CMK (cell line): ENCODE data around the gene DTD1.
A peak's percentile ranks its signal among the peaks of the same experiment; 100 is the strongest.

Experiments
- DNase-seq: peaks from one replicate; pipeline ENCODE4 v3.0.0-alpha.2; 2010; ENCODE audit warnings: low read depth

DTD1 gene

GRCh38 chr20:18793625-18794427 is 206.0 kb downstream of the DTD1 start:
- DNase-seq = peak; percentile 64

DNA sequence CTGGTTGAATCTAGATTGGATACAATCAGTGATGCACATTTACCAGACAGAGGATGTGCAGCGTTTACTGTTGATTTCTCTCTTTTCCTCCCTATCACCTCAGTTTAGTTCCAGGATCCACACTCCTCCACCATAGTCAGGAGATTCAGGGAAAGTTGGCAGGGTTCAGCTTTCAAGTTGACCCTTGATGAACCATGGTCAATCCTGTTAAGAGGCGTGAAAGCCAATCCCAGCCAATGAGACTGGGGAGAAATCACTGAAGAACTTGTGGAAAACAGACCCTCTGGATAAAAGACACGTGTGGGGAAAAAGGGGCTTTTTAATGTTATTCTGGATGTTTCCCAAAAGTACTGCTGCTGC is 206.6 kb downstream of the DTD1 start:
- no peak for DNase-seq

GRCh38 chr20:18795366-18795765 is 207.5 kb downstream of the DTD1 start:
- no peak for DNase-seq

GRCh38 chr20:18796282-18796833 is 208.5 kb downstream of the DTD1 start:
- DNase-seq = no peak

GRCh38 chr20:18801516-18801915 is 213.7 kb downstream of the DTD1 start:
- no peak for DNase-seq

GRCh38 chr20:18802012-18802634 is 214.3 kb downstream of the DTD1 start:
- DNase-seq = no peak

- DNase-seq = no peak
Measured at GRCh38 chr20:18805881-18806280, 218.0 kb downstream of the DTD1 start.

- DNase-seq = no peak
Measured at GRCh38 chr20:18808712-18809111, 220.9 kb downstream of the DTD1 start.

GRCh38 chr20:18811186-18811585 is 223.3 kb downstream of the DTD1 start:
- DNase-seq = no peak

DNA sequence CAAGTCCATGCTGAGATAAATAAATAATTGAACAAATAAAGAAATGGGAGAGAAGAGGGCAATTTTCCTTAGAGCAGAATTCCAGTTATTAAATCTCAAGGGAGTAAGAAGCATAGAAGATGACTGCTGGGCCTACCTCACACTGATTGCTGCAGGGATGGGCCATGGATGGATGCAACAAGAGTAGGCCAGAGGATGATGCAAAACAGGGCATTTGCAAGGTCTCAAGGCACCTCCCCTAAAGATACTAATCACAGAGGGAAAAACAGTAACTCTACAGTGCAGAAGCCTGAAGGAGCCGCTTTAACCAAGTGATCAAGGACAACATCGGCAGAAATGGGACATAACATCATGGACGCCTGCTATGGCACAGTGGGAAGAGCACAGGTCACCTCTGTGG is 224.1 kb downstream of the DTD1 start:
- DNase-seq = no peak

GRCh38 chr20:18813483-18813882 is 225.6 kb downstream of the DTD1 start, which contains the start of gene SCP2D1:
Gene SCP2D1, plus strand, starts transcription at chr20:18813783. Its CDS starts 33 bp downstream, at chr20:18813816.
- no peak for DNase-seq

- no peak for DNase-seq
Measured at GRCh38 chr20:18815194-18815942, 227.5 kb downstream of the DTD1 start.
